ENCODE results near the gene SPINT2. TPM values are rescaled to one million over a fixed set of nuclear protein-coding genes. Genes with fewer than 3 reads are reported as not detected.
A peak's percentile ranks its signal among the peaks of the same experiment; 100 is the strongest.

SPINT2 gene
- total RNA-seq, 2 donors from 2014 or later = 266 to 305 TPM

GRCh38 chr19:38288123-38288855 lies 23.9 kb downstream of the SPINT2 start:
- Histone ChIP-seq H3K27me3 (no peaks in the 10 kb centered on the region), H3K36me3 (replicated peaks in 1 of 2; ENCODE audit: insufficient read depth in 1 of 2, low read depth in 2 of 2) (peaks cover 0 to 3% of the 10 kb centered on the region in 2 donors), H3K27ac (peak overlapping the region in 2 of 4 donors; percentile 9 to 19), H3K4me1 (peaks cover 26% of the 10 kb centered on the region), H3K9me3 (no peaks in the 10 kb centered on the region), H3K4me3 (no peak overlapping the region)
- intact Hi-C loops (cut with DNase I) = no loop called here
- TF ChIP-seq POLR2A (IDR thresholded peaks at IDR 0.05) (no peak), CTCF (IDR thresholded peaks at IDR 0.05) (no peak)
- ATAC-seq (no peak), DNase-seq (no peak)
- WGBS, 2 donors = 94% methylated on average over 11 to 14 of the region's 16 CpGs

DNA sequence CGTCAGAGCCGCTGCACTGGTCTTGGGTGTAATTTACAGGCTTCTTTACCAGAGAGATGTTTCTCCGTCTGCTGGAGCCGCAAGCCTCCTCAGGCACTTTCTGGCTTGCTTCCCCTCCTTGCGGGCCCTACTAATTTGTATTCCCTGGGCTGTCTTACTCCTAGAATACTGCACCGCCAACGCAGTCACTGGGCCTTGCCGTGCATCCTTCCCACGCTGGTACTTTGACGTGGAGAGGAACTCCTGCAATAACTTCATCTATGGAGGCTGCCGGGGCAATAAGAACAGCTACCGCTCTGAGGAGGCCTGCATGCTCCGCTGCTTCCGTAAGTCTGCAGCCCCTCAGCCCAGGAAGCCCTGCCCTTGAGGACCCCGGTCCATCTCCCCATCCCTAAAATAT lies 25.6 kb downstream of the SPINT2 start:
- Histone ChIP-seq H3K27me3 (no peaks in the 10 kb centered on the region), H3K4me3 (no peak overlapping the region), H3K27ac (peak overlapping the region; percentile 67 to 86 (median 76)), H3K4me1 (peaks cover 26% of the 10 kb centered on the region), H3K36me3 (replicated peaks in 1 of 2; ENCODE audit: insufficient read depth in 1 of 2, low read depth in 2 of 2) (peaks cover 0 to 3% of the 10 kb centered on the region in 2 donors), H3K9me3 (no peaks in the 10 kb centered on the region)
- intact Hi-C loops (cut with DNase I) = no loop called here
- ATAC-seq (no peak), DNase-seq (no peak)
- WGBS, 2 donors = 95 to 97% methylated on average over 11 to 15 of the region's 15 CpGs
- no peak for TF ChIP-seq POLR2A (IDR thresholded peaks at IDR 0.05)
- TF ChIP-seq CTCF (IDR thresholded peaks at IDR 0.05) = no peak

DNA sequence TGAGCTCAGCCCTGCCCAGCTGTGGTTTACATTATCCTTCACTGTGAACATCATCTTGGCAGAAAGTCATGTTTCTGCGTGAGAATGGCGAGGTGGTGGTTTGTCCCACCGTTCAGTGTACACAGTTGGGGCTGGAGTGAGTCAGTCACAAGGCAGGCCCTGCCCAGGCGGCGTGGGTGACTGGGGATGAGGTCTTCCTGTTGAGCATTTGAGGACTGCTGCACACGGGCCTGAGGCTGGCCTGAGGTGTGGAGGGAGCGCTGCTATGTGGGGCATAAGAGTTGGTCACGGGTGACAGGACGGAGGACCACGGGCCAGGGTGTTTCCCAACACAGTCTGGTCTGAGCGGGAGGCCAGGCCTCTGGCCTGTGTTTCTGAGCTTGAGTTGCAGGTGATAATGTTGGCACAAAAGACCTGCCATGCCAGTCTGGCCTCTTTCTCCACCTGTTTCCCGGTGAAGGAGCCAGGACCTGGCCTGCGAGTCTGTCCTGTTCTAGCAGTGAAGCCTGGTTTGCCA lies 26.3 kb downstream of the SPINT2 start:
- intact Hi-C loops (cut with DNase I) = no loop called here
- no peak for TF ChIP-seq CTCF (IDR thresholded peaks at IDR 0.05)
- peak in 2 of 3 donors; percentile 14 to 16 for TF ChIP-seq POLR2A (IDR thresholded peaks at IDR 0.05)

DNA sequence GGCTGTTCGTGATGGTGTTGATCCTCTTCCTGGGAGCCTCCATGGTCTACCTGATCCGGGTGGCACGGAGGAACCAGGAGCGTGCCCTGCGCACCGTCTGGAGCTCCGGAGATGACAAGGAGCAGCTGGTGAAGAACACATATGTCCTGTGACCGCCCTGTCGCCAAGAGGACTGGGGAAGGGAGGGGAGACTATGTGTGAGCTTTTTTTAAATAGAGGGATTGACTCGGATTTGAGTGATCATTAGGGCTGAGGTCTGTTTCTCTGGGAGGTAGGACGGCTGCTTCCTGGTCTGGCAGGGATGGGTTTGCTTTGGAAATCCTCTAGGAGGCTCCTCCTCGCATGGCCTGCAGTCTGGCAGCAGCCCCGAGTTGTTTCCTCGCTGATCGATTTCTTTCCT lies 27.5 kb downstream of the SPINT2 start:
- no peaks in the 10 kb centered on the region for H3K9me3 ChIP-seq
- TF ChIP-seq CTCF (IDR thresholded peaks at IDR 0.05) = no peak
- TF ChIP-seq POLR2A (IDR thresholded peaks at IDR 0.05) = no peak
- intact Hi-C loops (cut with DNase I) = no loop called here
- H3K36me3 ChIP-seq (replicated peaks in 1 of 2; ENCODE audit: insufficient read depth in 1 of 2, low read depth in 2 of 2) = peaks cover 0 to 3% of the 10 kb centered on the region in 2 donors
- H3K4me3 ChIP-seq = no peak overlapping the region
- 77 to 78% methylated on average over 15 of the region's 15 CpGs for WGBS, 2 donors
- no peak for DNase-seq
- peaks cover 26% of the 10 kb centered on the region for H3K4me1 ChIP-seq
- no peaks in the 10 kb centered on the region for H3K27me3 ChIP-seq
- ATAC-seq = no peak
- peak overlapping the region; percentile 67 to 86 (median 76) for H3K27ac ChIP-seq

More for the DNA sequence above, 26.3 kb downstream of the SPINT2 start:
- H3K27me3 ChIP-seq = no peaks in the 10 kb centered on the region
- peaks cover 0 to 3% of the 10 kb centered on the region in 2 donors for H3K36me3 ChIP-seq (replicated peaks in 1 of 2; ENCODE audit: insufficient read depth in 1 of 2, low read depth in 2 of 2)
- no peaks in the 10 kb centered on the region for H3K9me3 ChIP-seq
- peak; percentile 93 for ATAC-seq
- peaks cover 26% of the 10 kb centered on the region for H3K4me1 ChIP-seq
- peak overlapping the region; percentile 67 to 86 (median 76) for H3K27ac ChIP-seq
- WGBS, 2 donors = 20 to 29% methylated on average over 1 to 13 of the region's 13 CpGs
- peak; percentile 85 to 94 (median 92) for DNase-seq
- no peak overlapping the region for H3K4me3 ChIP-seq
